HG03442 (cell line): ENCODE measurements around the gene ZNF467.

ENCODE experiments used
- ATAC-seq: cut with Tn5 transposase; IDR thresholded peaks from one replicate; pipeline ENCODE4 v1.9.1; 2021; ENCODE audit warnings: mild to moderate bottlenecking, moderate library complexity; ENCODE audit not compliant: unreplicated experiment

Gene ZNF467

GRCh38 chr7:149773446-149774236 is at the start of gene ZNF467:
Gene ZNF467 (minus strand): TSS chr7:149773588. CDS start chr7:149771032, 2,556 bp downstream.
- ATAC-seq: no peak

GRCh38 chr7:149822353-149822943 is 49.1 kb upstream of the ZNF467 start:
- no peak for ATAC-seq

GRCh38 chr7:149821191-149822148 is 48.1 kb upstream of the ZNF467 start:
- no peak for ATAC-seq

GRCh38 chr7:149820622-149821190 is 47.3 kb upstream of the ZNF467 start:
- no peak for ATAC-seq

- no peak for ATAC-seq
These were observed 46.6 kb upstream of the ZNF467 start for GRCh38 chr7:149819961-149820340.

GRCh38 chr7:149819141-149819960 is 46.0 kb upstream of the ZNF467 start:
- ATAC-seq: no peak

- no peak for ATAC-seq
These were observed 45.1 kb upstream of the ZNF467 start for GRCh38 chr7:149818536-149818840.

GRCh38 chr7:149817836-149818535 is 44.6 kb upstream of the ZNF467 start:
- ATAC-seq: no peak

GRCh38 chr7:149817301-149817771 is 43.9 kb upstream of the ZNF467 start:
- ATAC-seq: no peak

GRCh38 chr7:149816794-149817193 is 43.4 kb upstream of the ZNF467 start:
- no peak for ATAC-seq

- ATAC-seq: no peak
These were observed 42.9 kb upstream of the ZNF467 start for GRCh38 chr7:149816267-149816751.

GRCh38 chr7:149815661-149816266 is 42.4 kb upstream of the ZNF467 start:
- no peak for ATAC-seq

- no peak for ATAC-seq
These were observed 41.7 kb upstream of the ZNF467 start for GRCh38 chr7:149815121-149815520.

GRCh38 chr7:149814494-149814893 is 41.1 kb upstream of the ZNF467 start:
- no peak for ATAC-seq

- ATAC-seq: no peak
These were observed 40.1 kb upstream of the ZNF467 start for GRCh38 chr7:149813254-149814035.

- no peak for ATAC-seq
These were observed 38.6 kb upstream of the ZNF467 start for GRCh38 chr7:149811831-149812490.

- no peak for ATAC-seq
These were observed 37.8 kb upstream of the ZNF467 start for GRCh38 chr7:149811221-149811620.

- ATAC-seq: no peak
These were observed 35.8 kb upstream of the ZNF467 start for GRCh38 chr7:149809215-149809614.
